K562 (cell line): Measurements from ENCODE around the gene DOK7.
"Not testable (repeated sequence)": the region's sequence is repeated elsewhere in the genome, so short reads cannot be mapped to it uniquely, and the experiment has no call there.

ENCODE experiments used
- POLR2A ChIP-seq: fragments of 450-650 bp; conservative IDR thresholded peaks from 2 replicates; pipeline ENCODE4 v1.6.1; 2016
- ZNF121 ChIP-seq: sonication (generic); formaldehyde crosslinking; conservative IDR thresholded peaks from 2 replicates; pipeline ENCODE4 v1.8.0; 2022; ENCODE audit warnings: missing genetic modification reagents

- TF ChIP-seq ZNF121, POLR2A: not testable (repeated sequence)
These were observed 48.5 kb downstream of the DOK7 start for GRCh38 chr4:3511601-3512000.
